Osteoblast (primary cell): Measurements from ENCODE around the gene OOEP. TPM values are rescaled to one million over a fixed set of nuclear protein-coding genes. Genes with fewer than 3 reads are reported as not detected.
A peak's percentile ranks its signal among the peaks of the same experiment; 100 is the strongest.
"Not testable (repeated sequence)": the region's sequence is repeated elsewhere in the genome, so short reads cannot be mapped to it uniquely, and the experiment has no call there.

Experiments used
- DNase-seq: peaks from one replicate; pipeline ENCODE4 v3.0.0; 2011; ENCODE audit warnings: low spot score, mixed read lengths; ENCODE audit not compliant: insufficient read length; ENCODE audit errors: missing footprints
- H2AFZ ChIP-seq: 2 replicates; pipeline ENCODE4 v1.6.0; 2011; ENCODE audit warnings: mild to moderate bottlenecking, low read length
- H3K27ac ChIP-seq: 2 replicates; pipeline ENCODE4 v1.5.1; 2011; ENCODE audit warnings: mild to moderate bottlenecking, low read depth, low read length, moderate library complexity
- H3K27me3 ChIP-seq: 2 replicates; pipeline ENCODE4 v1.6.0; 2012; ENCODE audit warnings: mild to moderate bottlenecking, control low read depth, inconsistent platforms, low read length, moderate library complexity; ENCODE audit not compliant: insufficient read depth
- H3K36me3 ChIP-seq: 2 replicates; pipeline ENCODE4 v1.5.1; 2011; ENCODE audit warnings: mild to moderate bottlenecking, low read length, control low read depth, moderate library complexity; ENCODE audit not compliant: insufficient read depth
- H3K4me1 ChIP-seq: 2 replicates; pipeline ENCODE4 v1.5.1; 2011; ENCODE audit warnings: mild to moderate bottlenecking, low read length, control low read depth, moderate library complexity; ENCODE audit not compliant: insufficient read depth
- H3K4me2 ChIP-seq: 2 replicates; pipeline ENCODE4 v1.6.0; 2011; ENCODE audit warnings: mild to moderate bottlenecking, low read length; ENCODE audit not compliant: insufficient read depth
- H3K4me3 ChIP-seq: fragments of 200-600 bp; sonication (generic); 3 replicates; pipeline ENCODE4 v1.5.1; 2012; ENCODE audit warnings: mild to moderate bottlenecking, low read length, inconsistent platforms; ENCODE audit not compliant: insufficient read depth
- H3K79me2 ChIP-seq: 2 replicates; pipeline ENCODE4 v1.6.0; 2012; ENCODE audit warnings: mild to moderate bottlenecking, low read length, control low read depth, inconsistent platforms; ENCODE audit not compliant: insufficient read depth
- H3K9me3 ChIP-seq: 2 replicates; pipeline ENCODE4 v1.5.1; 2011; ENCODE audit warnings: low read depth, low read length, control low read depth
- H4K20me1 ChIP-seq: 2 replicates; pipeline ENCODE4 v1.6.0; 2012; ENCODE audit warnings: mild to moderate bottlenecking, low read length, control low read depth; ENCODE audit not compliant: insufficient read depth
- CTCF ChIP-seq: IDR thresholded peaks from 2 replicates; pipeline ENCODE4 v1.5.1; 2011; ENCODE audit warnings: mild to moderate bottlenecking, low read depth, low read length, moderate library complexity; ENCODE audit errors: extremely low read depth
- total RNA-seq: library from RNA; depleted of rRNA; stranded (reverse); fragments of >200 nt; gene quantifications from 2 replicates; pipeline ENCODE4 v1.2.3, GENCODE V29; 2012

The OOEP gene
- total RNA-seq, 1 donor: 0.36 TPM

- no peak overlapping the region for H2AFZ ChIP-seq
- no peak overlapping the region for H3K27ac ChIP-seq
- no peaks in the 10 kb centered on the region for H3K79me2 ChIP-seq
- no peaks in the 10 kb centered on the region for H3K9me3 ChIP-seq
- H3K27me3 ChIP-seq: no peaks in the 10 kb centered on the region
- H3K4me2 ChIP-seq: no peak overlapping the region
- H3K4me3 ChIP-seq: no peak overlapping the region
- H3K36me3 ChIP-seq: no peaks in the 10 kb centered on the region
- TF ChIP-seq CTCF: no peak
- H4K20me1 ChIP-seq: no peaks in the 10 kb centered on the region
- no peak for DNase-seq
- no peaks in the 10 kb centered on the region for H3K4me1 ChIP-seq
Measured at GRCh38 chr6:73400656-73401055, 31.0 kb upstream of the OOEP start.

DNA sequence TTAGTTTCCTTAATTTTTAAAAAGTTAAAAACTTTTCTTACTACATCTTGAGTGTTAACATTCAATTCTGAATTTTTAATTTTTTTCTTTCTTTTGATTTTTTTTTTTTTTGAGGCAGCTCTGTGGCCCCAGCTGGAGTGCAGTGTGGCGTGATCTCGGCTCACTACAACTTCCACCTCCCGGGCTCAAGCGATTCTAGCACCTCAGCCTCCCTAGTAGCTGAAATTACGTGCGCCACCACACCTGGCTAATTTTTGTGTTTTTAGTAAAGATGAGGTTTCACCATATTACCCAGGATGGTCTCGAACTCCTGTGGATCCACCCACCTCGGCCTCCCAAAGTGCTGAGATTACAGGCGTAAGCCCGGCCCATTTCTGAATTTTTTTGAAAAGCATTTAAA lies 26.2 kb upstream of the OOEP start:
- no peak overlapping the region for H3K4me3 ChIP-seq

DNA sequence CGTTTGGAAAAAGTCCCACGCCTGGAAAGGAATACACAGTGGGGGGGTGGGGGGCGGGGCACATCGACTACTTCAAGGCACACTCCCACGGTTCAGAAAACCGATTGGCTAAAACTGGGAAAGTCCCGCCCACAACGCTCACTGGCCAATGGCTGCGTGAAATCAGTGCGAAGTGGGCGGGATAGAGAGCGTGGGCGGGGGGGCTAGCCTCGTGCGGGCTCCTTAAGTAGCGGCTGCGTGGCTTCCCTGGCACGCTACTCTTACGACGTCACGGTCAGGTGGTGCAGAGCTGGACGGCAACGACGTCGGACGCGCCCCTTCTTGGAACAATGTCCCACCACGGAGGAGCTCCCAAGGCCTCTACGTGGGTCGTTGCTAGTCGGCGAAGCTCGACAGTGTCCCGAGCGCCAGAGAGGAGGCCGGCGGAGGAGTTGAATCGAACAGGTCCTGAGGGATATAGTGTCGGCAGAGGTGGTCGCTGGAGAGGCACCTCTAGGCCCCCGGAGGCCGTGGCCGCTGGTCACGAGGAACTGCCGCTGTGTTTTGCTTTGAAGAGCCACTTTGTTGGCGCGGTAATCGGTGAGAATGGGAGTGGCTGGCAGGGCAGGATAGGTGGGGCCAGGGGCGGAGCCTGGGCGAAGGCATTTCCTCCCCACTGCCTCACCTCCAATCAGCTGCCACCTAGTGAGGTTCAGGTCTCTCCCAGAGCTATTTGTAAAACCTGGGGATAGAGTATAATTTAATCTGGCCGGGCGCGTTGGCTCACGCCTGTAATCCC lies 25.1 kb upstream of the OOEP start, which contains the start of gene DDX43:
DDX43 (plus strand) TSS at position 252 of the 778 bp plus-strand sequence; CDS start at position 330, 78 bp downstream.
- Histone ChIP-seq H3K27me3 (no peaks in the 10 kb centered on the region), H3K9me3 (no peaks in the 10 kb centered on the region), H2AFZ (no peak within 1 kb of the TSS), H3K27ac (peak within 1 kb of the TSS; percentile 33), H4K20me1 (no peaks in the 10 kb centered on the region), H3K4me1 (no peaks in the 10 kb centered on the region), H3K4me2 (no peak within 1 kb of the TSS), H3K36me3 (no peaks in the 10 kb centered on the region), H3K4me3 (peak within 1 kb of the TSS; percentile 54), H3K79me2 (no peaks in the 10 kb centered on the region)
- TF ChIP-seq CTCF: no peak
- peak; percentile 88 for DNase-seq

More for the DNA sequence above, 26.2 kb upstream of the OOEP start:
- Histone ChIP-seq H3K27ac (no peak overlapping the region), H3K79me2 (no peaks in the 10 kb centered on the region), H3K9me3 (no peaks in the 10 kb centered on the region), H2AFZ (no peak overlapping the region), H3K4me1 (no peaks in the 10 kb centered on the region), H3K4me2 (no peak overlapping the region), H3K27me3 (no peaks in the 10 kb centered on the region), H4K20me1 (no peaks in the 10 kb centered on the region), H3K36me3 (no peaks in the 10 kb centered on the region)
- no peak for TF ChIP-seq CTCF
- no peak for DNase-seq

DNA sequence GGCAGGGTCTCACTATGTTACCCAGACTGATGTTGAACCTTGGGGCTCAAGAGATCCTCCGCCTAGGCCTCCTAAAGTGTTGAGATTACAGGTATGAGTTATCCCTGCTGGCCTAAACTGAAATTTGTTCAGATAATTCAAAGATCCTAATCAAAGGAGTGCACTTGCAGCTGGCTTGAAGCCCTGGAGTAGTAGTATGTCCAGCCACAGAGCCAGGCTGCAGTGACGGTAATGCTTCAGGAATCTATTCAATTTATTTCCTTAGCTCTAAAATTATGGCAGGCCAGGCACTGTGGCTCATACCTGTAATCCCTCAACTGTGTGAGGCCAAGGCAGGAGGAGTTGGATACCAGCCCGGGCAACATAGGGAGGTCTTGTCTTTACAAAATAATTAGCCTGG lies 23.6 kb upstream of the OOEP start:
- peak; percentile 62 for DNase-seq
- TF ChIP-seq CTCF: no peak

GRCh38 chr6:73392188-73392587 lies 22.5 kb upstream of the OOEP start:
- H3K4me2 ChIP-seq, H3K79me2 ChIP-seq, H4K20me1 ChIP-seq, H3K27me3 ChIP-seq, H3K27ac ChIP-seq, H3K9me3 ChIP-seq, H2AFZ ChIP-seq, H3K4me3 ChIP-seq, DNase-seq, H3K4me1 ChIP-seq, H3K36me3 ChIP-seq: not testable (repeated sequence)

More for the DNA sequence above, 23.6 kb upstream of the OOEP start:
- no peak overlapping the region for H3K4me2 ChIP-seq
- H4K20me1 ChIP-seq: no peaks in the 10 kb centered on the region
- peaks cover 3% of the 10 kb centered on the region for H3K4me1 ChIP-seq
- H3K4me3 ChIP-seq: no peak overlapping the region
- H3K27ac ChIP-seq: no peak overlapping the region
- no peak overlapping the region for H2AFZ ChIP-seq
- no peaks in the 10 kb centered on the region for H3K9me3 ChIP-seq
- H3K36me3 ChIP-seq: no peaks in the 10 kb centered on the region
- H3K27me3 ChIP-seq: no peaks in the 10 kb centered on the region
- no peaks in the 10 kb centered on the region for H3K79me2 ChIP-seq
